ENCODE measurements around the gene CEMIP. TPM values are rescaled to one million over a fixed set of nuclear protein-coding genes. Genes with fewer than 3 reads are reported as not detected.

CEMIP gene
- polyA plus RNA-seq, 1 of the 3 experiments (the other 2 are of a cell fraction) = 27.8 TPM

DNA sequence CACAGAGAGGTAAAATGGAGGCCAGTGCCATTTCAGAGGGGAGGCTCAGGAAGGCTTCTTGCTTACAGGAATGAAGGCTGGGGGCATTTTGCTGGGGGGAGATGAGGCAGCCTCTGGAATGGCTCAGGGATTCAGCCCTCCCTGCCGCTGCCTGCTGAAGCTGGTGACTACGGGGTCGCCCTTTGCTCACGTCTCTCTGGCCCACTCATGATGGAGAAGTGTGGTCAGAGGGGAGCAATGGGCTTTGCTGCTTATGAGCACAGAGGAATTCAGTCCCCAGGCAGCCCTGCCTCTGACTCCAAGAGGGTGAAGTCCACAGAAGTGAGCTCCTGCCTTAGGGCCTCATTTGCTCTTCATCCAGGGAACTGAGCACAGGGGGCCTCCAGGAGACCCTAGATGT lies 170.6 kb downstream of the CEMIP start (continued):
- TF ChIP-seq, protein P1, sequence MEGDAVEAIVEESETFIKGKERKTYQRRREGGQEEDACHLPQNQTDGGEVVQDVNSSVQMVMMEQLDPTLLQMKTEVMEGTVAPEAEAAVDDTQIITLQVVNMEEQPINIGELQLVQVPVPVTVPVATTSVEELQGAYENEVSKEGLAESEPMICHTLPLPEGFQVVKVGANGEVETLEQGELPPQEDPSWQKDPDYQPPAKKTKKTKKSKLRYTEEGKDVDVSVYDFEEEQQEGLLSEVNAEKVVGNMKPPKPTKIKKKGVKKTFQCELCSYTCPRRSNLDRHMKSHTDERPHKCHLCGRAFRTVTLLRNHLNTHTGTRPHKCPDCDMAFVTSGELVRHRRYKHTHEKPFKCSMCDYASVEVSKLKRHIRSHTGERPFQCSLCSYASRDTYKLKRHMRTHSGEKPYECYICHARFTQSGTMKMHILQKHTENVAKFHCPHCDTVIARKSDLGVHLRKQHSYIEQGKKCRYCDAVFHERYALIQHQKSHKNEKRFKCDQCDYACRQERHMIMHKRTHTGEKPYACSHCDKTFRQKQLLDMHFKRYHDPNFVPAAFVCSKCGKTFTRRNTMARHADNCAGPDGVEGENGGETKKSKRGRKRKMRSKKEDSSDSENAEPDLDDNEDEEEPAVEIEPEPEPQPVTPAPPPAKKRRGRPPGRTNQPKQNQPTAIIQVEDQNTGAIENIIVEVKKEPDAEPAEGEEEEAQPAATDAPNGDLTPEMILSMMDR (IDR thresholded peaks at IDR 0.05) = no peak
- no peak for TF ChIP-seq EZH2phosphoT487 (IDR thresholded peaks at IDR 0.05; ENCODE audit: borderline replicate concordance, low read depth)
- TF ChIP-seq, protein P2, sequence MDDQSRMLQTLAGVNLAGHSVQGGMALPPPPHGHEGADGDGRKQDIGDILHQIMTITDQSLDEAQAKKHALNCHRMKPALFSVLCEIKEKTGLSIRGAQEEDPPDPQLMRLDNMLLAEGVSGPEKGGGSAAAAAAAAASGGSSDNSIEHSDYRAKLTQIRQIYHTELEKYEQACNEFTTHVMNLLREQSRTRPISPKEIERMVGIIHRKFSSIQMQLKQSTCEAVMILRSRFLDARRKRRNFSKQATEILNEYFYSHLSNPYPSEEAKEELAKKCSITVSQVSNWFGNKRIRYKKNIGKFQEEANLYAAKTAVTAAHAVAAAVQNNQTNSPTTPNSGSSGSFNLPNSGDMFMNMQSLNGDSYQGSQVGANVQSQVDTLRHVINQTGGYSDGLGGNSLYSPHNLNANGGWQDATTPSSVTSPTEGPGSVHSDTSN (IDR thresholded peaks at IDR 0.05) = no peak
- TF ChIP-seq RXRA (IDR thresholded peaks at IDR 0.05; ENCODE audit: borderline replicate concordance, low read depth) = no peak
- no peak for TF ChIP-seq TCF12 (IDR thresholded peaks at IDR 0.05)
- no peak for TF ChIP-seq YY1 (IDR thresholded peaks at IDR 0.05; ENCODE audit: low read depth)
- no peak for TF ChIP-seq SIN3A (IDR thresholded peaks at IDR 0.05; ENCODE audit: borderline replicate concordance, low read depth, low read length)
- TF ChIP-seq RFX5 (IDR thresholded peaks at IDR 0.05; ENCODE audit: low read length) = no peak
- TF ChIP-seq CHD2 (IDR thresholded peaks at IDR 0.05; ENCODE audit: low read length, partially characterized antibody) = no peak

DNA sequence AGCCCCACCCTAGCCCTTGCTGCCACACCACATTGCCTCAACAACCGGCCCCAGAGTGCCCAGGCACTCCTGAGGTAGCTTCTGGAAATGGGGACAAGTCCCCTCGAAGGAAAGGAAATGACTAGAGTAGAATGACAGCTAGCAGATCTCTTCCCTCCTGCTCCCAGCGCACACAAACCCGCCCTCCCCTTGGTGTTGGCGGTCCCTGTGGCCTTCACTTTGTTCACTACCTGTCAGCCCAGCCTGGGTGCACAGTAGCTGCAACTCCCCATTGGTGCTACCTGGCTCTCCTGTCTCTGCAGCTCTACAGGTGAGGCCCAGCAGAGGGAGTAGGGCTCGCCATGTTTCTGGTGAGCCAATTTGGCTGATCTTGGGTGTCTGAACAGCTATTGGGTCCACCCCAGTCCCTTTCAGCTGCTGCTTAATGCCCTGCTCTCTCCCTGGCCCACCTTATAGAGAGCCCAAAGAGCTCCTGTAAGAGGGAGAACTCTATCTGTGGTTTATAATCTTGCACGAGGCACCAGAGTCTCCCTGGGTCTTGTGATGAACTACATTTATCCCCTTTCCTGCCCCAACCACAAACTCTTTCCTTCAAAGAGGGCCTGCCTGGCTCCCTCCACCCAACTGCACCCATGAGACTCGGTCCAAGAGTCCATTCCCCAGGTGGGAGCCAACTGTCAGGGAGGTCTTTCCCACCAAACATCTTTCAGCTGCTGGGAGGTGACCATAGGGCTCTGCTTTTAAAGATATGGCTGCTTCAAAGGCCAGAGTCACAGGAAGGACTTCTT lies 171.3 kb downstream of the CEMIP start:
- no peaks in the 10 kb centered on the region; a peak in 1 of 4 replicates for H3K4me1 ChIP-seq (ENCODE audit: control insufficient read depth in 1 of 2, insufficient read depth in 2 of 2, low read depth in 1 of 2, low read length in 1 of 2)
- no peak for TF ChIP-seq RXRA (IDR thresholded peaks at IDR 0.05; ENCODE audit: borderline replicate concordance, low read depth)
- TF ChIP-seq MEF2A (IDR thresholded peaks at IDR 0.05; ENCODE audit: borderline replicate concordance, low read depth) = no peak
- TF ChIP-seq, protein P3, sequence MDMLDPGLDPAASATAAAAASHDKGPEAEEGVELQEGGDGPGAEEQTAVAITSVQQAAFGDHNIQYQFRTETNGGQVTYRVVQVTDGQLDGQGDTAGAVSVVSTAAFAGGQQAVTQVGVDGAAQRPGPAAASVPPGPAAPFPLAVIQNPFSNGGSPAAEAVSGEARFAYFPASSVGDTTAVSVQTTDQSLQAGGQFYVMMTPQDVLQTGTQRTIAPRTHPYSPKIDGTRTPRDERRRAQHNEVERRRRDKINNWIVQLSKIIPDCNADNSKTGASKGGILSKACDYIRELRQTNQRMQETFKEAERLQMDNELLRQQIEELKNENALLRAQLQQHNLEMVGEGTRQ (IDR thresholded peaks at IDR 0.05; ENCODE audit: borderline replicate concordance, low read depth, low read length) = no peak
- TF ChIP-seq GATA2 (CRISPR knock-in tag; IDR thresholded peaks at IDR 0.05) = no peak
- TF ChIP-seq TEAD4 (IDR thresholded peaks at IDR 0.05; ENCODE audit: borderline replicate concordance, insufficient read depth) = no peak
- no peak for TF ChIP-seq FOSL2 (IDR thresholded peaks at IDR 0.05; ENCODE audit: borderline replicate concordance, low read depth)
- TF ChIP-seq GABPA (IDR thresholded peaks at IDR 0.05; ENCODE audit: low read depth) = no peak
- TF ChIP-seq CHD2 (IDR thresholded peaks at IDR 0.05; ENCODE audit: low read length, partially characterized antibody) = no peak
- TF ChIP-seq SMC3 (IDR thresholded peaks at IDR 0.05; ENCODE audit: low read depth, low read length) = no peak
- TF ChIP-seq JUND (IDR thresholded peaks at IDR 0.05) = no peak
- ChIA-PET CTCF (interaction anchor here (0.7 to 2.4 kb wide), 7 partner anchors 17 to 383 kb away, joined by 3 to 9 read pairs (median 3); partner anchors contain the start of gene CEMIP), POLR2A (no interaction called here)
- H3K9me2 ChIP-seq = no peaks in the 10 kb centered on the region
- H3K27ac ChIP-seq (ENCODE audit: low read depth in 2 of 2, low read length in 1 of 2) = no peak overlapping the region
- 71% methylated on average over 6 of the region's 8 CpGs for WGBS (ENCODE audit: low lambda C conversion rate)
- DNase-seq = no peak
- H3K27me3 ChIP-seq (ENCODE audit: insufficient read depth) = no peaks in the 10 kb centered on the region
- H3K4me3 ChIP-seq (ENCODE audit: low read depth in 2 of 2, low read length in 1 of 2) = no peak overlapping the region
- H3F3A ChIP-seq (replicated peaks; ENCODE audit: insufficient read depth) = no peaks in the 10 kb centered on the region
- H3K79me2 ChIP-seq (ENCODE audit: insufficient read depth) = no peaks in the 10 kb centered on the region
- no peak overlapping the region for H2AFZ ChIP-seq (ENCODE audit: low read depth)
- peaks cover 11 to 55% of the 10 kb centered on the region in 2 experiments for H3K36me3 ChIP-seq (replicated peaks in 1 of 2; ENCODE audit: control insufficient read depth in 1 of 2, insufficient read depth in 2 of 2, low read length in 1 of 2)
- no peak overlapping the region for H3K4me2 ChIP-seq
- no peak overlapping the region for H3K9ac ChIP-seq
- H4K20me1 ChIP-seq (ENCODE audit: insufficient read depth) = 0 out of 2 replicates have a peak, but pooled peaks cover under 1% of the 10 kb centered on the region
- H3K9me3 ChIP-seq = no peaks in the 10 kb centered on the region
